ENCODE data around the gene KIAA0753. TPM values are rescaled to one million over a fixed set of nuclear protein-coding genes. Genes with fewer than 3 reads are reported as not detected.

KIAA0753 gene
- total RNA-seq, 2 donors from 2014 or later = 37.2 to 50.1 TPM

DNA sequence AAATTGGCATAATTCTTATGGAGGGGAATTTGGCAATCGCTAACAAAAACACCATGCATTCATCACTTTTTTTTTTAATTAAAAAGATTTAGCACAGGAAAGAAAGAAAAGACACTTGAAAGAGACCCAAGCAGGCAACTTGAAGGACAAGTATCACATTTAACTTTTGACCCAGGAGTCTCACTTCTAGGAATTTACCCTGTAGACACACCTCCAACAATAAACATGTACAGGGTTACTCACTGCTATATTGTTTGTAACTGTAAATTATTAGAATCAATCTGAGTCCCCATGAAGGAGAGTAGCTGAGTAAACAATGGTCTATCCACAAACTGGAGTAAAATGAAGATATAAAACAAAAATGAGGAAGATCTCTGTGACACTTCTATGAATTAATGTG, 10.1 kb downstream of the KIAA0753 start:
- Mint-ChIP-seq H3K4me1 (no peaks in the 10 kb centered on the region), H3K9me3 (peaks cover 6% of the 10 kb centered on the region), H3K27me3 (ENCODE audit: insufficient read depth) (no peaks in the 10 kb centered on the region), H3K4me3 (no peak overlapping the region), H3K27ac (no peak overlapping the region), H3K36me3 (ENCODE audit: low read depth) (peaks cover 73% of the 10 kb centered on the region)
- no peak overlapping the region for H3K9ac ChIP-seq (ENCODE audit: extremely low read depth, low read length, poor library complexity, severe bottlenecking)
- H3K27ac ChIP-seq (ENCODE audit: low read depth, low read length) = no peak overlapping the region
- no peak for DNase-seq
- H3K27me3 ChIP-seq (ENCODE audit: control insufficient read depth, insufficient read depth, low read length, poor library complexity, severe bottlenecking) = no peaks in the 10 kb centered on the region
- H3K4me1 ChIP-seq (ENCODE audit: control insufficient read depth, insufficient read depth, low read length) = no peaks in the 10 kb centered on the region
- peaks cover 94% of the 10 kb centered on the region for H3K36me3 ChIP-seq (ENCODE audit: control insufficient read depth, insufficient read depth, low read length)
- H3K9me3 ChIP-seq (ENCODE audit: control insufficient read depth, low read length) = peaks cover 9% of the 10 kb centered on the region
- no CpG with 5 or more reads among the region's 1 CpG for WGBS, 2 experiments (ENCODE audit: insufficient coverage in 1 of 2, insufficient read length in 1 of 2)
- no peak for TF ChIP-seq CTCF (conservative IDR thresholded peaks at IDR 0.05)
- H3K4me3 ChIP-seq (ENCODE audit: low read length) = no peak overlapping the region

DNA sequence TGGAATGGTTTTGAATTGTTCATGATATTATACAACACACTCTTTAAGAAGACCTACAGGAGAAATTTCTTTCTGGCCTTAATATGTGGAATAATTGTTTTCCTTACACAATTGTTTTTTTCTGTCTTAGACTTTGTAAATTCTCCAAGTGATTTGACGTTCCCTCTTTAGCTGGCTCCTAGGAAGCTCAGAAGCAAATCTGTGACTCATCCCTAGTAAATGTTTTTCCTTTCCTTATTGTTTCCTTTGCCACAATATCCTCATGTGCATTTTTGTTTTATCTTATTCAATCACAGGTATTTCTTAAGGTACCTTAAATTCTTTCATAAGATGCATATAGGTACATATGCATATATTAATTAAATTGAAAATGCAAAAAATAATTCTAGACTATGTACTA, 13.5 kb downstream of the KIAA0753 start:
- no peak overlapping the region for H3K27ac Mint-ChIP-seq
- H3K4me1 Mint-ChIP-seq = no peaks in the 10 kb centered on the region
- Histone ChIP-seq H3K4me3 (ENCODE audit: low read length) (no peak overlapping the region), H3K27me3 (ENCODE audit: control insufficient read depth, insufficient read depth, low read length, poor library complexity, severe bottlenecking) (no peaks in the 10 kb centered on the region), H3K36me3 (ENCODE audit: control insufficient read depth, insufficient read depth, low read length) (peaks cover 90% of the 10 kb centered on the region), H3K4me1 (ENCODE audit: control insufficient read depth, insufficient read depth, low read length) (no peaks in the 10 kb centered on the region), H3K9me3 (ENCODE audit: control insufficient read depth, low read length) (no peaks in the 10 kb centered on the region), H3K27ac (ENCODE audit: low read depth, low read length) (no peak overlapping the region), H3K9ac (ENCODE audit: extremely low read depth, low read length, poor library complexity, severe bottlenecking) (no peak overlapping the region)
- no peaks in the 10 kb centered on the region for H3K27me3 Mint-ChIP-seq (ENCODE audit: insufficient read depth)
- H3K4me3 Mint-ChIP-seq = no peak overlapping the region
- H3K36me3 Mint-ChIP-seq (ENCODE audit: low read depth) = peaks cover 59% of the 10 kb centered on the region
- WGBS, 2 experiments (ENCODE audit: insufficient coverage in 1 of 2, insufficient read length in 1 of 2) = 80 to 91% methylated on average over 1 of the region's 1 CpG
- H3K9me3 Mint-ChIP-seq = no peaks in the 10 kb centered on the region
- DNase-seq = no peak
- no peak for TF ChIP-seq CTCF (conservative IDR thresholded peaks at IDR 0.05)

GRCh38 chr17:6626616-6627015, 13.9 kb downstream of the KIAA0753 start:
- peaks cover 93% of the 10 kb centered on the region for H3K36me3 ChIP-seq (ENCODE audit: control insufficient read depth, insufficient read depth, low read length)

More at GRCh38 chr17:6626616-6627015, 13.9 kb downstream of the KIAA0753 start:
- Histone ChIP-seq H3K4me3 (ENCODE audit: low read length) (no peak overlapping the region), H3K27me3 (ENCODE audit: control insufficient read depth, insufficient read depth, low read length, poor library complexity, severe bottlenecking) (no peaks in the 10 kb centered on the region), H3K9me3 (ENCODE audit: control insufficient read depth, low read length) (no peaks in the 10 kb centered on the region), H3K27ac (ENCODE audit: low read depth, low read length) (no peak overlapping the region), H3K4me1 (ENCODE audit: control insufficient read depth, insufficient read depth, low read length) (no peaks in the 10 kb centered on the region), H3K9ac (ENCODE audit: extremely low read depth, low read length, poor library complexity, severe bottlenecking) (no peak overlapping the region)
- no peak for DNase-seq
- Mint-ChIP-seq H3K4me1 (no peaks in the 10 kb centered on the region), H3K9me3 (no peaks in the 10 kb centered on the region), H3K36me3 (ENCODE audit: low read depth) (peaks cover 62% of the 10 kb centered on the region), H3K27ac (no peak overlapping the region), H3K27me3 (ENCODE audit: insufficient read depth) (no peaks in the 10 kb centered on the region), H3K4me3 (no peak overlapping the region)
- 74 to 87% methylated on average over 3 to 6 of the region's 6 CpGs for WGBS, 2 experiments (ENCODE audit: insufficient coverage in 1 of 2, insufficient read length in 1 of 2)
- no peak for TF ChIP-seq CTCF (conservative IDR thresholded peaks at IDR 0.05)

Data from endodermal cell (in vitro differentiated cells).